Spleen (tissue), 7 donors: ENCODE measurements around the gene GPATCH11.

Experiments used
- CTCF ChIP-seq, 11 experiments: fragments of 200-600 bp in 7 of 11; fragments of 450-650 bp in 4 of 11; sonication (generic) in 4 of 11; IDR thresholded peaks in 8 of 11; conservative IDR thresholded peaks in 3 of 11; 1 replicate in 7 of 11; 2 replicates in 4 of 11; pipeline versions ENCODE4 v1.4.0 to v1.8.0; 2016 to 2021; ENCODE audit warnings: antibody characterized with exemption in 11 of 11, inconsistent platforms in 4 of 11, mild to moderate bottlenecking in 1 of 11
- POLR2A ChIP-seq, 3 donors: fragments of 450-650 bp; IDR thresholded peaks; one replicate each; pipeline ENCODE4 v1.5.1; 2017; ENCODE audit warnings: antibody characterized with exemption in 3 of 3, mild to moderate bottlenecking in 1 of 3
- donor health status: DM: no; HTN: no; CAD: no; lungs with moderate emphysema.
- donor health status: DM: no; HTN: no; CAD: no.
- donor health status: DM: no; HTN: no; CAD: no.

DNA sequence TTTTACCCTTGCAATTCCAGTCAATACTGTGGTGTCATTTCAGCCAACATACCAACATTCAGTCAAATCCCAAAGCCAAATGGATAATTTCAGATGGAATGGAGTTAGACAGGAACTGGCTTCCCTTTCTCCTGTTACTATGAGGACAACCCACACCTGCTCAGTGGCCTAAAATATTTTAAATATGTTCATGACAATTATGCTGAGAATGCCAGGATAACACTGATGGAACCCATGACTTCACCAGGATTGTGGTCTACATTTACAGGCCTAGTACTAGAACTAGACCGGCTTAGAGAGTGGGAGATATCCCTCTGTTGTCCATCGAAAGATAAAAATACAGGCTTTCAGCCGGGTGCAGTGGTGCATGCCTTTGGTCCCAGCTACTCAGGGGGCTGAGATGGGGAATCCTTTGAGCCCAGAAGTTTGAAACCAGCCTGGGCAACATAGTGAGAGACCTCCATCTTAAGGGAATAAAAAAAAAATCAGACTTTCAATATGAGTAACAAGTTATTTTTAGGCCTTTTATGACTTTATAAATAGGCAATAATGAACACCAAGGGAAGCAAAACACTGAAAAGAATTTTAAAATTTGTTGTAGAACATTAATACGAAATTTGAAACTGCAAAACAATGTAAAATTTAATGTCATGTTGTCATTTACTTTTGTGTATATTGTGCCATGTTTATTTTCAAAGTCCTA, 14.2 kb downstream of the GPATCH11 start:
- no peak for TF ChIP-seq CTCF (IDR thresholded peaks at IDR 0.05 in 8 of 11, conservative IDR thresholded peaks at IDR 0.05 in 3 of 11)
- TF ChIP-seq POLR2A (IDR thresholded peaks at IDR 0.05): no peak
